ENCODE measurements around the gene SMKR1. TPM values are rescaled to one million over a fixed set of nuclear protein-coding genes. Genes with fewer than 3 reads are reported as not detected.

The SMKR1 gene
- polyA plus RNA-seq (0.23 to 0.81 TPM (median 0.76 TPM) in 3 replicates), polyA minus RNA-seq (not detected in 3 replicates)
- polyA plus RNA-seq (2011; ENCODE audit: low read depth), result 1.2 TPM
- polyA plus RNA-seq (2011; cell fraction: cytosol; rRNA removed), result 0.09 and 0.79 TPM in 2 replicates
- 0.31 and 0.45 TPM in 2 replicates for polyA plus RNA-seq (2011; cell fraction: nucleus; rRNA removed)
- 0.86 and 1.7 TPM in 2 replicates for polyA plus RNA-seq (2012; ENCODE audit: low replicate concordance)
- not detected for polyA minus RNA-seq (2011; cell fraction: cytosol; rRNA and poly(A)+ RNA removed)
- not detected in 2 replicates for polyA minus RNA-seq (2011; cell fraction: nucleus; rRNA and poly(A)+ RNA removed)

GRCh38 chr7:129501760-129502707, at the start of gene SMKR1:
TSS of gene SMKR1 (plus strand) at chr7:129502531. CDS start at chr7:129502825, 294 bp downstream.
- H3K27ac ChIP-seq (ENCODE audit: control insufficient read depth, insufficient read depth, low read length), result no peak within 1 kb of the TSS
- peak within 1 kb of the TSS; percentile 82 for H2AFZ ChIP-seq (ENCODE audit: control insufficient read depth, low read length)
- no peaks in the 10 kb centered on the region for H3K9me1 ChIP-seq (ENCODE audit: control insufficient read depth, extremely low read depth, insufficient read depth, low read length)
- H4K20me1 ChIP-seq (ENCODE audit: control insufficient read depth, extremely low read depth, insufficient read depth, low read length), result no peaks in the 10 kb centered on the region
- H3K4me3 ChIP-seq (ENCODE audit: control insufficient read depth in 2 of 3, extremely low read depth in 1 of 3, insufficient read depth in 2 of 3, low read depth in 1 of 3, low read length in 3 of 3), result peak within 1 kb of the TSS; percentile 44 to 58 (median 55)
- dilution Hi-C loops (cut with MboI; ENCODE audit: extremely low pct_ligation_motif_present, low sequenced_read_pairs), result no loop called here
- H3K4me2 ChIP-seq (ENCODE audit: control insufficient read depth, extremely low read depth, insufficient read depth, low read depth, low read length), result peak within 1 kb of the TSS; percentile 74
- H3K9ac ChIP-seq (ENCODE audit: control insufficient read depth, extremely low read depth, insufficient read depth, low read length), result peak within 1 kb of the TSS; percentile 47
- peaks cover 8% of the 10 kb centered on the region for H3K27me3 ChIP-seq (ENCODE audit: control insufficient read depth, extremely low read depth, insufficient read depth, low read length)
- H3K36me3 ChIP-seq (ENCODE audit: control insufficient read depth in 2 of 2, extremely low read depth in 1 of 2, insufficient read depth in 2 of 2, low read length in 2 of 2), result no peaks in the 10 kb centered on the region
- FAIRE-seq, result no peak
- no peak for DNase-seq (ENCODE audit: low read depth, low spot score)
- no peaks in the 10 kb centered on the region for H3K79me2 ChIP-seq (ENCODE audit: control insufficient read depth, insufficient read depth, low read length)
- H3K4me1 ChIP-seq (ENCODE audit: control insufficient read depth, extremely low read depth, insufficient read depth, low read length), result no peaks in the 10 kb centered on the region
- no peaks in the 10 kb centered on the region for H3K9me3 ChIP-seq (ENCODE audit: control insufficient read depth, low read depth, low read length)
- TF ChIP-seq EZH2 (IDR thresholded peaks at IDR 0.05; ENCODE audit: low read length) (no peak), CTCF (optimal IDR thresholded peaks at IDR 0.05 in 1 of 3, IDR thresholded peaks at IDR 0.05 in 1 of 3, conservative IDR thresholded peaks at IDR 0.05 in 1 of 3; ENCODE audit: extremely low read depth in 1 of 3, insufficient read depth in 2 of 3, low read length in 3 of 3) (no peak)

GRCh38 chr7:129452589-129453231, 49.6 kb upstream of the SMKR1 start:
- FAIRE-seq, result peak; percentile 81
- peak overlapping the region; percentile 50 for H3K4me2 ChIP-seq (ENCODE audit: control insufficient read depth, extremely low read depth, insufficient read depth, low read depth, low read length)

More at GRCh38 chr7:129452589-129453231, 49.6 kb upstream of the SMKR1 start:
- Histone ChIP-seq H3K9me3 (ENCODE audit: control insufficient read depth, low read depth, low read length) (peaks cover 5% of the 10 kb centered on the region), H3K9ac (ENCODE audit: control insufficient read depth, extremely low read depth, insufficient read depth, low read length) (peak overlapping the region; percentile 53), H3K36me3 (ENCODE audit: control insufficient read depth in 2 of 2, extremely low read depth in 1 of 2, insufficient read depth in 2 of 2, low read length in 2 of 2) (peaks cover 16 to 26% of the 10 kb centered on the region in 2 experiments), H4K20me1 (ENCODE audit: control insufficient read depth, extremely low read depth, insufficient read depth, low read length) (no peaks in the 10 kb centered on the region), H3K79me2 (ENCODE audit: control insufficient read depth, insufficient read depth, low read length) (no peaks in the 10 kb centered on the region), H3K9me1 (ENCODE audit: control insufficient read depth, extremely low read depth, insufficient read depth, low read length) (no peaks in the 10 kb centered on the region), H3K4me1 (ENCODE audit: control insufficient read depth, extremely low read depth, insufficient read depth, low read length) (peaks cover 32% of the 10 kb centered on the region), H2AFZ (ENCODE audit: control insufficient read depth, low read length) (peak overlapping the region; percentile 27), H3K27ac (ENCODE audit: control insufficient read depth, insufficient read depth, low read length) (peak overlapping the region; percentile 90), H3K27me3 (ENCODE audit: control insufficient read depth, extremely low read depth, insufficient read depth, low read length) (no peaks in the 10 kb centered on the region), H3K4me3 (ENCODE audit: control insufficient read depth in 2 of 3, extremely low read depth in 1 of 3, insufficient read depth in 2 of 3, low read depth in 1 of 3, low read length in 3 of 3) (no peak overlapping the region)
- TF ChIP-seq CTCF (optimal IDR thresholded peaks at IDR 0.05 in 1 of 3, IDR thresholded peaks at IDR 0.05 in 1 of 3, conservative IDR thresholded peaks at IDR 0.05 in 1 of 3; ENCODE audit: extremely low read depth in 1 of 3, insufficient read depth in 2 of 3, low read length in 3 of 3) (no peak), EZH2 (IDR thresholded peaks at IDR 0.05; ENCODE audit: low read length) (no peak)
- dilution Hi-C loops (cut with MboI; ENCODE audit: extremely low pct_ligation_motif_present, low sequenced_read_pairs), result no loop called here
- no peak for DNase-seq (ENCODE audit: low read depth, low spot score)

Data from keratinocyte (primary cell).